Muscle layer of duodenum (tissue), 2 donors: ENCODE data around the gene NOC4L.
"Not testable (repeated sequence)": the region's sequence is repeated elsewhere in the genome, so short reads cannot be mapped to it uniquely, and the experiment has no call there.

Source experiments
- H3K27ac ChIP-seq: one replicate; pipeline ENCODE4 v1.7.0; 2013; ENCODE audit warnings: mild to moderate bottlenecking, low read length
- H3K27me3 ChIP-seq: one replicate; pipeline ENCODE4 v1.7.0; 2013; ENCODE audit warnings: low read depth, mild to moderate bottlenecking, control low read depth, low read length
- H3K36me3 ChIP-seq, 2 donors: one replicate each; pipeline ENCODE4 v1.7.0; 2013; ENCODE audit warnings: low read length in 2 of 2, control low read depth in 1 of 2, mild to moderate bottlenecking in 1 of 2; ENCODE audit not compliant: insufficient read depth in 2 of 2, control insufficient read depth in 1 of 2
- H3K4me1 ChIP-seq, 2 donors: one replicate each; pipeline ENCODE4 v1.7.0; 2013; ENCODE audit warnings: low read length in 2 of 2, mild to moderate bottlenecking in 2 of 2, control low read depth in 1 of 2, moderate library complexity in 1 of 2; ENCODE audit not compliant: insufficient read depth in 2 of 2, control insufficient read depth in 1 of 2
- H3K4me3 ChIP-seq, 2 donors: one replicate each; pipeline ENCODE4 v1.7.0; 2013; ENCODE audit warnings: low read length in 2 of 2, low read depth in 1 of 2, mild to moderate bottlenecking in 1 of 2
- H3K9me3 ChIP-seq, 2 donors: one replicate each; pipeline ENCODE4 v1.7.0; 2013; ENCODE audit warnings: low read length in 2 of 2, control low read depth in 1 of 2, mild to moderate bottlenecking in 1 of 2; ENCODE audit not compliant: control insufficient read depth in 1 of 2
- donor health status: healthy.

The NOC4L gene

DNA sequence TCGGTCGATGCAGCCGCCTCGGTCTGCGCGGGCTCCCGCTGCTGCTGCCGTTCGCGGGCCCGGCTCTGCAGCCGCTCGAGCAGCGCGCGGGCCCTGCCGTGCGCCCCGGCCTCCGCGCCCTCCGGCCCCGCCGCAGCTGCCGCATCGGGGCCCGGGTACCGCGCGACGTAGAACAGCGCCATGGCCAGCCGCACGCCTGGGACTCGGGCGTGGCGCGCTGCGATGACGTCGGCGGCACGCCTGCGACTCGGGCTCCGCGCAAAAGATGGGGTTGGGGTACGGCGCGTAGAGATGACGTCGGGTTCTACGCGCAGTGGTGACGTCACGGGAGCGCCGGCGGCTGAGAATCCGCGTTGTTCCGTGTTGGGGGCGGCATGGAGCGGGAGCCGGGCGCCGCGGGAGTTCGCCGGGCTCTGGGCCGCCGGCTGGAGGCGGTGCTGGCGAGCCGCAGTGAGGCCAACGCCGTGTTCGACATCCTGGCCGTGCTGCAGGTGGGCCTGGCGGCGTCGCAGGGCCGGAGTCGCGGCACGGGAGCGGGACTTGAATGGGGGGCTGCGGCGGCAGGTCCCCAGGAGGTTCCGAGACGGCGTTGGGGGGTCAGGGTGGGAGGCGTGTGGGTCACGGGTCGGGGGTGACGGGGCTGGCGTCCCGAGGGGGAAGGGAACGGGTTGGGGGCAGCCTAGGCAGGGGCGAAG is at the start of gene NOC4L, which contains the start of gene DDX51:
Gene NOC4L, plus strand, starts transcription at position 343 of the 695 bp plus-strand sequence. Its CDS starts 32 bp downstream, at position 375.
Gene DDX51, minus strand, starts transcription at position 205 of the 695 bp plus-strand sequence. Its CDS starts 23 bp downstream, at position 182.
- Histone ChIP-seq H3K27ac (peak within 1 kb of the TSS; percentile 4), H3K27me3 (no peaks in the 10 kb centered on the region), H3K9me3 (no peaks in the 10 kb centered on the region), H3K4me1 (peaks cover 4 to 24% of the 10 kb centered on the region in 2 donors), H3K36me3 (peaks cover 26 to 41% of the 10 kb centered on the region in 2 donors), H3K4me3 (peak within 1 kb of the TSS; percentile 74 to 91)

DNA sequence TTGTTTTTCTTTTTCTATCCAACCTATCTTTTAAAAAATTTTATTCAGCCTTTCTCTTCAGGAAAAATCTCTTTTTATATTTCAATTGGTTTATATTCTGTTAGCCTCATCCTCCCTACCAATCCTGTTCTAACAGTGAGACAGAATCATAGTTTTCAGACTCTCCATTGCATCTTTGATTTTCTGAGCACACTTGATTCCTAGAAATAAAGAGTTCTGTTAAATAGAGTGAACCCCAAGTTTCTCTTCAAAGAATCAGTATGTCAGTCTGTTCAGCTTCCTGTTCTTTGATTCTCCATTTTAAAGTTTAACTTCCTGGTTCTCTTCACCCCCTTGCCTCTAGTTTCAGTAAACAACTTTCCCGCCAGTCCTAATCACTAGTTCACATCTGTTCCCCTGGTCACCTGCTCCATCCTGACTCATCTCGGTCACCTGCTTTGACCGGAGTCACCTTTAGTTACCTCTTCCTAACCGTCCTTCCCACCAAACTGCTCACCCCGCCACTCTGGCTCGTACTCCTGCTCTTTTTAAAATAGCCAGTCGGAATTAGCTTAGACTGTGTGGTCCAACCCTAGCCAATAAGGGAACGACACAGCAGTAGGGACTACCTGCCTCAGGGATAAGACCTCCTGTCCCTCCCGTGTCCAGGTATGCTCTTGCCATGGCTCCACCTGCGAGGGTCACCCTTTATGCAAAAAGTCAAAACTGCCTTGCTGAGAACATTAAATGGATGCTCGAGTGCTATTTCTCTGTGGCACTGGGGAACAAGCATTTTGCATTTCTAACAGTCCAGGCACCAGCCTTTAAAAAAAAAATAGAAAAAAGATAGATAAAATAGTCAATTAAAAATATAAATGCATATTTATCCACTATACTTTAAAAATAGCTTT is 48.5 kb upstream of the NOC4L start:
- Histone ChIP-seq H3K27ac (no peak overlapping the region), H3K9me3 (no peaks in the 10 kb centered on the region), H3K4me3 (no peak overlapping the region), H3K36me3 (peaks cover 0 to 17% of the 10 kb centered on the region in 2 donors), H3K27me3 (no peaks in the 10 kb centered on the region), H3K4me1 (no peaks in the 10 kb centered on the region)

DNA sequence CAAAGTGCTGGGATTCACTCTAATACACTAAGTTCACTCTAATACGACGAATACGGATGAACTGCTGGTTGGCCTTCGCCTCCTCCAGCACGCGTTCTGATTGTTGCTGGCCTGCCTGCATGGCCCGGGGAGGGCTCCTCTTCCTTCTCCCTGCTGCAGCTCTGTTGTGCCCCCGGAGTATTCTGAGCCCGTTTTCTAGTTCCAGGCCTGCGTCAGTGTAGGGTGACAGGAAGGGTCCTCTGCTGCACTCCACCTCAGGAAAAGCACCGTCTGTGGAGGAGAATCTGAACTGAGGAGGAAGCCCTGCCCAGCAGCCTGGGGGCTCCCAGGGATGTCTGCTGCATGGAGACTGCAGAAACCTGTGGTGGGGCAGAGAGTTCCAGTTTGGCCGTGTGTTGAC is 44.5 kb upstream of the NOC4L start:
- no peaks in the 10 kb centered on the region for H3K9me3 ChIP-seq
- no peak overlapping the region for H3K27ac ChIP-seq
- no peak overlapping the region for H3K4me3 ChIP-seq
- H3K4me1 ChIP-seq: no peaks in the 10 kb centered on the region
- H3K36me3 ChIP-seq: peaks cover 0 to 15% of the 10 kb centered on the region in 2 donors
- H3K27me3 ChIP-seq: no peaks in the 10 kb centered on the region

DNA sequence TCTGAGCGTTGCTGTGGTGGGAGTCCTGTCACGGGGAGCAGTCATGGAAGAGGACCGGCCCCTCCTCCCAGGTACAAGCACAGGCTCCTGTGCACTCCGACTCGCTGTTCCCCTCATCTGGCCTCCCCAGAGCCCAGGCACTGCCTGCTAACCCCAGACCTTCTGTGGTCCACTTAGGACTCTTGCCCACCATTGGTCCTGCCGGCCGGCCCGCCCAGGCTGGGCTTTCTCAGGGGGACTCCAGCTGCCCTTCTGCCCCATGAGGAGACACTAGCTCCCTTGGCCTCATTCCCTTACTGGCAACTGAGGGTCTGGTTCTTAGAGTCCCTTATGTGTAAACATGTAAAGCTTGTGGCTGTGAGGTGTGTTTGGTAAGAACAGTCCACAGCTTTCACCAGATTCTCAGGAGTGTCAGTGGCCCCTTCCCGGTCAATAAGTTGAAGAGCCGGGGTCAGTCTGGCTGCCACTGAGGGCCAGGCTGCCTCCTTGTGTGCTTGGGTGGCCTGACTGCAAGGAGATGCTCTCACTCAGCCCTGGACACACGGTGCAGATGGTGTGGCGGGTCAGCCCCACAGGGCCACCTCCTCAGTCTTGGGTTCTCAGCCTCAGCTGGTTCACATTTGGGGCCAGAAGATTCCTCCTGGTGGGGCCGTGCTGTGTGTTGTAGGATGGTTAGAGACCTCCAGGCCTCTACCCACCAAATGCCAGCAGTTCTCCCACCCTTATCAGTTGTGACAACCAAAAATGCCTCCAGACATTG is 43.8 kb upstream of the NOC4L start:
- no peaks in the 10 kb centered on the region for H3K27me3 ChIP-seq
- no peaks in the 10 kb centered on the region for H3K9me3 ChIP-seq
- H3K4me3 ChIP-seq: no peak overlapping the region
- H3K36me3 ChIP-seq: peaks cover 0 to 20% of the 10 kb centered on the region in 2 donors
- H3K27ac ChIP-seq: no peak overlapping the region
- H3K4me1 ChIP-seq: no peaks in the 10 kb centered on the region

DNA sequence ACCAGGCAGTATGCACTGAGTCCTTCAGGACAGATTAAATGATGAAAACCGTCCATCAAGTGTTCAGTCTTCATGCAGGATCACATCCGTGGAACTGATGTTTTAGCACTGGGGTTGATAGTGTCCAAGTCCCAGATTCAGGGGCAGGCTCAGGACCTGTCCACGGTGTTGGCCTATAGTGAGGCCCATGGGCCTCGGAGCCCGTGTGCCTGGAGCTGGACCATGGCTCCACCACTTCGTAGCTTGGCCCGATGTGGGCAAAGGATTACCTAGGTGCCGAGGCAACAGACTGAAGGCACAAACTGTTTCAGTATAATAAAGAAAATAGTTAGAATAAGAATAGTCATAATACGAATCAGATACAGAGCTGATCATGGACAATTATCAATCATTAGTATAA is 42.0 kb upstream of the NOC4L start:
- Histone ChIP-seq H3K27me3 (no peaks in the 10 kb centered on the region), H3K27ac (no peak overlapping the region), H3K4me1 (no peaks in the 10 kb centered on the region), H3K9me3 (no peaks in the 10 kb centered on the region), H3K36me3 (peaks cover 6 to 27% of the 10 kb centered on the region in 2 donors), H3K4me3 (no peak overlapping the region)

DNA sequence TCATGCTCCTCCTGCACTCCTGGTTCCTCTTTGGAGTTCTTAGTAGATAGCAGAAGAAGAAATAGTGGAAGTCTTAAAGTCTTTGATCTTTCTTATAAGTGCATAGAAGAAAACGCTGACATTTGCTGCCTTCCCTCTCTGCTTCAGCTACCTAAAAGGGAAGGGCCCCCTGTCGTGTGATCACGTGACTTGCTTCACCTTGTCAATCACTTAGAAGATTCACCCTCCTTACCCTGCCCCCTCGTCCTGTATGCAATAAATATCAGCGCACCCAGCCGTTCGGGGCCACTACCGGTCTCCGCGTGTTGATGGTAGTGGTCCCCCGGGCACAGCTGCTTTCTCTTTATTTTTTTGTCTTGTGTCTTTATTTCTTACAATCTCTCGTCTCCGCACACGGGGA is 41.2 kb upstream of the NOC4L start:
- peaks cover 6 to 30% of the 10 kb centered on the region in 2 donors for H3K36me3 ChIP-seq
- not testable (repeated sequence) for H3K27ac ChIP-seq, H3K4me1 ChIP-seq, H3K4me3 ChIP-seq, H3K27me3 ChIP-seq, H3K9me3 ChIP-seq

DNA sequence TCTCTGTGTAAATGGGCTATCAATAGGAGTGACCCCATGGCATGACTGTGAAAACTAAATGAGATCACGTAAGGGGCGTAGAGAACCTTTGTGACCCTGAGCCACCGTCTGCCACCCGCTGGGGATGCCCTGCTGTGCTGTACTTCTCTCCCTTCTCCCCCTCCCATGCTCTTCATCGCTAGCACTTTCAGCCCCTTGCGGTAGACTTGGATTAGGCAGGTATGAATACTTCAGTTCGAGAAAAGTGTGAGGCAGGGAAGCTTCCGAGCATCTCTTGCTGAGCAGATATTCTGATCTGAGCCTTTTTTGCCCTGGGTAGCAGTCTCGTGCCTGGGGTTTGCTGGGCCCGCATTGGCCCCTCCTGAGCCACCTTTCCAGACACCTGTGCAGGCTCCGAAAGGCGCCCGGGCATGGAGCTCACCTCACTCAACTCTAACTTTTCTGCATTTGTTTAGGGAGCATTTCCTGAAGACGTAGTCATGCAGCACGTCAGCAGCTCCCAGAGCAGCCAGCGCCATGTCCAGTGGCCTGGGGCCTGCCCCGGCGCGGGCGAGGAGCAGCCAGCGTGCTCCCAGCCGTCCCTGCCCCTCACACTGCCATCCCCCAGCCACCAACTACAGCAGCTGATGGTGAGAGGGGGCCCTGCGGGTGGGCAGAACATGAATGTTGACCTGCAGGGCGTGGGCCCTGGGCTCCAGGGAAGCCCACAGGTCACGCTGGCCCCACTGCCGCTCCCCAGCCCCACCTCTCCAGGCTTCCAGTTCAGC is 40.5 kb upstream of the NOC4L start:
- no peak overlapping the region for H3K27ac ChIP-seq
- H3K9me3 ChIP-seq: no peaks in the 10 kb centered on the region
- peaks cover 6 to 36% of the 10 kb centered on the region in 2 donors for H3K36me3 ChIP-seq
- no peak overlapping the region for H3K4me3 ChIP-seq
- no peaks in the 10 kb centered on the region for H3K4me1 ChIP-seq
- H3K27me3 ChIP-seq: no peaks in the 10 kb centered on the region

DNA sequence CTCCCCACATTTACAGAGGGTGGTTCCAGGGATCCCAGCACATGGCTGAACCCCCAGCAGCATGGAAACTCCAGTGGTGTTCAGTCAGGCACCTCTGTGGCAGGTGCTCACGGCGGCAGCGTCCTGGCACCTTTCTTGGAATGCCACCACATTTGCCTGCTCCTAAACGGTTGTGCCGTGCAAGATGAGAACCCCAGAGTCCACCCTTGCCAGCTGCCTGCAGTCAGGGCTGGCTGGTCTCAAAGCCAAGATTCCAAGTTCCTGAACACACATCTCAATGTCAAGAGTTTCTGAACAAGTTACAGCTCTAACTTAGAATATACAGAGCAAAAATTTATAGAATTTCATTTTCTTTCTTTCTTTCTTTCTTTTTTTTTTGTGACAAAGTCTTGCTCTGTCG is 38.8 kb upstream of the NOC4L start:
- H3K36me3 ChIP-seq: peaks cover 11 to 42% of the 10 kb centered on the region in 2 donors
- no peaks in the 10 kb centered on the region for H3K27me3 ChIP-seq
- no peaks in the 10 kb centered on the region for H3K9me3 ChIP-seq
- H3K27ac ChIP-seq: no peak overlapping the region
- H3K4me3 ChIP-seq: no peak overlapping the region
- H3K4me1 ChIP-seq: no peaks in the 10 kb centered on the region

DNA sequence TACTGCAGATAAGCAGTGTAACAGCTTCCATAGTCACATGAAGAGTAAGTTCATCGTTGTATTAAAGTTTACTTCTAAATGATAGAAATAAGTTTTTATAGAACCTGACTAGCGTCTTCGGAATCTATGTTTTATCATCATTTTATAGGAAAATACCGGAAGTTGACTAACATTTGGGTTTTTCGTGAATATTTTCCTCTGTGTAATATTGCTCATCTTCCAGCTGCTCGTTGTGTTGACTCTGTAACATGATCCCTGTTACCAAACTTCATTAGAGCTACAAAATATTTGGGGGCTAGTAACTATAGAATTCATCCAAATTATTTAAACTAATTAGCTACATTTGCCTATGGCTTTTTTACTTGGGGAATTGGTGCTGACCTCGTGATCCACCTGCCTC is 37.3 kb upstream of the NOC4L start:
- H3K9me3 ChIP-seq: no peaks in the 10 kb centered on the region
- H3K4me3 ChIP-seq: no peak overlapping the region
- H3K27me3 ChIP-seq: no peaks in the 10 kb centered on the region
- peaks cover 11 to 43% of the 10 kb centered on the region in 2 donors for H3K36me3 ChIP-seq
- no peak overlapping the region for H3K27ac ChIP-seq
- no peaks in the 10 kb centered on the region for H3K4me1 ChIP-seq

DNA sequence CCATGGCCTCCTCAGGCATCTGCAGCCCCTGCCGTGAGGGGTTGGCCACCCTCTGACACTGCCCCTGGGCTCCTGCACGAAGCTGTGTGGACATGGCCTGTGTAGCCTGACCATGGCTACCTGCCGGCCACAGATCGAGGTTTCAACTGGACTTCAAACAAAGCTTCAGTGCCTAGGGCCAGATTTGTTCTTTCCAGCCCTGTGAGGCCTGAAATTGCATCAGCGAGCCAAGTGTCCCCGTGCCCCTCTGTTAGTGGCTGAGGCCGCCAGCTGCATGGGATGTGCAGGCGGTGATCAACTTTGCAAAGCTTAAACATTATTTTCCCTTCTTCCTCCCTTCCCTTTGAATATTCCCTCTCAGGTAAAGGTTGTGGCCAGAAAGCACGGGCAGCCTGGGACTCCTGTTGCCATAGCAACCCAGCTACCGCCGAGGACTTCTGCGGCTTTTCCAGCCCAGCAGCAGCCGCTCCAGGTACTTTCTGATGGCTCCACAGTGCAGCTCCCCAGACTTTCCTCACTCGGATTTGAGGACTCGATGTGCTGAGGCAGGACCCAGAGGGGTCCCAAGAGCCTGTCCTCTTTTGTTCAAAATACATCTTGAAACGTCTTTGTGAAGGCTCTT is 35.9 kb upstream of the NOC4L start:
- H3K36me3 ChIP-seq: peaks cover 11 to 46% of the 10 kb centered on the region in 2 donors
- no peaks in the 10 kb centered on the region for H3K4me1 ChIP-seq
- no peaks in the 10 kb centered on the region for H3K9me3 ChIP-seq
- H3K27ac ChIP-seq: no peak overlapping the region
- no peak overlapping the region for H3K4me3 ChIP-seq
- no peaks in the 10 kb centered on the region for H3K27me3 ChIP-seq
